Lower lobe of right lung (tissue), 2 donors: Measurements from ENCODE around the gene FMO5. TPM values are rescaled to one million over a fixed set of nuclear protein-coding genes. Genes with fewer than 3 reads are reported as not detected.
A peak's percentile ranks its signal among the peaks of the same experiment; 100 is the strongest.

Experiments used
- ATAC-seq, 2 donors: fragments of 200-7000 bp; cut with Tn5 transposase; one replicate each; pipeline ENCODE4 v1.9.1; 2020 to 2022; ENCODE audit warnings: mild to moderate bottlenecking in 2 of 2, moderate library complexity in 2 of 2
- DNase-seq: peaks from one replicate; pipeline ENCODE4 v3.0.0-alpha.2; 2020
- H3K27ac ChIP-seq: fragments of 200-600 bp; one replicate; pipeline ENCODE4 v1.8.0; 2022
- H3K27me3 ChIP-seq: fragments of 200-600 bp; one replicate; pipeline ENCODE4 v1.8.0; 2022; ENCODE audit warnings: low read depth
- H3K36me3 ChIP-seq: fragments of 200-600 bp; one replicate; pipeline ENCODE4 v1.8.0; 2022; ENCODE audit warnings: mild to moderate bottlenecking
- H3K4me1 ChIP-seq: fragments of 200-600 bp; one replicate; pipeline ENCODE4 v1.8.0; 2022
- H3K4me3 ChIP-seq: fragments of 200-600 bp; one replicate; pipeline ENCODE4 v1.8.0; 2022; ENCODE audit warnings: mild to moderate bottlenecking
- H3K9me3 ChIP-seq: fragments of 200-600 bp; one replicate; pipeline ENCODE4 v1.8.0; 2022
- intact Hi-C: fragments of 100-400 bp; cut with DNase I; formaldehyde crosslinking; loops from one replicate; pipeline ENCODE4 v1.11.0; 2022
- long read RNA-seq: library from polyadenylated mRNA; unstranded; transcript quantifications from one replicate; pipeline ENCODE4 v2.0.0, GENCODE V29; 2021
- total RNA-seq: library from RNA; stranded (reverse); fragmentation: NEBNext Ultra II Directional; extraction: Animal tissue kit (Norgen Biotek cat#: 25700); gene quantifications from one replicate; pipeline ENCODE4 v1.2.1, GENCODE V29; 2021
- TF ChIP-seq, protein P1 (sequence below): fragments of 200-600 bp; IDR thresholded peaks from one replicate; pipeline ENCODE4 v1.8.0; 2022; ENCODE audit warnings: antibody characterized with exemption, mild to moderate bottlenecking
- donor health status: DM: no; HTN: yes; CAD: no; lungs with severe emphysema.

Gene FMO5, protein sequence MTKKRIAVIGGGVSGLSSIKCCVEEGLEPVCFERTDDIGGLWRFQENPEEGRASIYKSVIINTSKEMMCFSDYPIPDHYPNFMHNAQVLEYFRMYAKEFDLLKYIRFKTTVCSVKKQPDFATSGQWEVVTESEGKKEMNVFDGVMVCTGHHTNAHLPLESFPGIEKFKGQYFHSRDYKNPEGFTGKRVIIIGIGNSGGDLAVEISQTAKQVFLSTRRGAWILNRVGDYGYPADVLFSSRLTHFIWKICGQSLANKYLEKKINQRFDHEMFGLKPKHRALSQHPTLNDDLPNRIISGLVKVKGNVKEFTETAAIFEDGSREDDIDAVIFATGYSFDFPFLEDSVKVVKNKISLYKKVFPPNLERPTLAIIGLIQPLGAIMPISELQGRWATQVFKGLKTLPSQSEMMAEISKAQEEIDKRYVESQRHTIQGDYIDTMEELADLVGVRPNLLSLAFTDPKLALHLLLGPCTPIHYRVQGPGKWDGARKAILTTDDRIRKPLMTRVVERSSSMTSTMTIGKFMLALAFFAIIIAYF
- total RNA-seq = 106 TPM
- long read RNA-seq, transcript FMO5-209 (5 exons, 1,842 nt) = minor isoform, 8 of 121 reads
- long read RNA-seq, transcript FMO5-201 (9 exons, 2,632 nt) = major isoform, 22 of 121 reads
- long read RNA-seq, partial matches to known transcripts = 23 of 121 reads
- long read RNA-seq, other reads (novel, unspliced or antisense) = 66 of 121 reads

DNA sequence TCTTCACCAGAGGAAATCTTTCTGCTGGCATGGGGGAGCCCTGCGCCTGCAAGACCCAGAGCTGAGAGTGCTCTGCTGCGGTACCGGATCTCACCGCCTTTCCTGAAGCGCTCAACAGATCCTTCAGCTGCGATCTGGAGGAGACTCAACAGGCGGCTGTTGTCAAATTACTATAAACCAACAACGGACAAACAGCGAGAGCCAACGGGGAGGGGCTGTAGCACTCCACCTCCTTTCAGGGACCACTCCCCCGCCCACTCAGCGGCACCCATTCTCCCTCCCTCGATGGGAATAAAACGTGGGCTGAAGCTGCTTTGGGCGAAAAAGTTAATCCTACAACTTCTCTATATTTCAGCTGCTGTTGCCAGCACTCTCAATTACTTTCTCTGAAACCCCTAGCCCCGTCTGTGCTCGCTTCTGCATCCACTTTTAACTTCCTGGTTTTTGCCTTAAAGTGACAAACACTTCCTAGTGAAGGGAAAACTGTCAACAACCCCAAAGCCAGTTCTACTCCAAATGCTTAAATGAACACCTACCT, at the start of gene FMO5:
TSS of gene FMO5 (minus strand) at position 147 of the 538 bp plus-strand sequence. CDS start 310 bp downstream, outside the sequence.
- ATAC-seq (peak; percentile 94 to 97), DNase-seq (peak; percentile 85)
- intact Hi-C loops = no loop called here
- H3K4me1 ChIP-seq = peaks cover 14% of the 10 kb centered on the region
- TF ChIP-seq, protein P1, sequence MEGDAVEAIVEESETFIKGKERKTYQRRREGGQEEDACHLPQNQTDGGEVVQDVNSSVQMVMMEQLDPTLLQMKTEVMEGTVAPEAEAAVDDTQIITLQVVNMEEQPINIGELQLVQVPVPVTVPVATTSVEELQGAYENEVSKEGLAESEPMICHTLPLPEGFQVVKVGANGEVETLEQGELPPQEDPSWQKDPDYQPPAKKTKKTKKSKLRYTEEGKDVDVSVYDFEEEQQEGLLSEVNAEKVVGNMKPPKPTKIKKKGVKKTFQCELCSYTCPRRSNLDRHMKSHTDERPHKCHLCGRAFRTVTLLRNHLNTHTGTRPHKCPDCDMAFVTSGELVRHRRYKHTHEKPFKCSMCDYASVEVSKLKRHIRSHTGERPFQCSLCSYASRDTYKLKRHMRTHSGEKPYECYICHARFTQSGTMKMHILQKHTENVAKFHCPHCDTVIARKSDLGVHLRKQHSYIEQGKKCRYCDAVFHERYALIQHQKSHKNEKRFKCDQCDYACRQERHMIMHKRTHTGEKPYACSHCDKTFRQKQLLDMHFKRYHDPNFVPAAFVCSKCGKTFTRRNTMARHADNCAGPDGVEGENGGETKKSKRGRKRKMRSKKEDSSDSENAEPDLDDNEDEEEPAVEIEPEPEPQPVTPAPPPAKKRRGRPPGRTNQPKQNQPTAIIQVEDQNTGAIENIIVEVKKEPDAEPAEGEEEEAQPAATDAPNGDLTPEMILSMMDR = peak; percentile 45
- peak within 1 kb of the TSS; percentile 73 for H3K4me3 ChIP-seq
- H3K9me3 ChIP-seq = no peaks in the 10 kb centered on the region
- peaks cover 9% of the 10 kb centered on the region for H3K36me3 ChIP-seq
- H3K27ac ChIP-seq = peak within 1 kb of the TSS; percentile 78
- H3K27me3 ChIP-seq = no peaks in the 10 kb centered on the region

GRCh38 chr1:147273409-147274336, 48.5 kb upstream of the FMO5 start:
- Histone ChIP-seq H3K36me3 (peaks cover 80% of the 10 kb centered on the region), H3K4me1 (no peaks in the 10 kb centered on the region), H3K27ac (no peak overlapping the region), H3K27me3 (no peaks in the 10 kb centered on the region), H3K4me3 (no peak overlapping the region), H3K9me3 (no peaks in the 10 kb centered on the region)
- TF ChIP-seq, protein P1 = peak; percentile 63
- intact Hi-C loops = no loop called here
- ATAC-seq (peak; percentile 58 to 69), DNase-seq (no peak)

DNA sequence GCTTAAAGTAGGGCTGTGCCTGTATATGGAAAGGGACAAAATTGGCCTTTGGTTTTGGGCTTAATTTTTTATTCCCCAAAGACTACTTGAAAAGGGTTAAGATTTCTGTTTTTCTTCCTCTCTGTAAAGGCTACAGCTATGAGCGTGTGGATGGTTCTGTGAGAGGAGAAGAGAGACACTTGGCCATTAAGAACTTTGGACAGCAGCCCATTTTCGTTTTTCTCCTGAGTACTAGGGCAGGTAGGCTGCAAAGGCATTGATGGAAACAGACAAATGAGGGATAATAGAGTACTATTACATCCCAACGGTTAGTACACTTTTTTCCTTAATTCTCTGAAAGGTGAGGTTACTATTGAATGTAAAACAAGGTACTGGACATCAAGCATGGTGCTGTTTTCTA, 46.9 kb upstream of the FMO5 start:
- Histone ChIP-seq H3K36me3 (peaks cover 83% of the 10 kb centered on the region), H3K27ac (no peak overlapping the region), H3K4me3 (no peak overlapping the region), H3K9me3 (no peaks in the 10 kb centered on the region), H3K4me1 (no peaks in the 10 kb centered on the region), H3K27me3 (no peaks in the 10 kb centered on the region)
- no peak for DNase-seq
- TF ChIP-seq, protein P1 = no peak
- ATAC-seq = no peak
- intact Hi-C loops = no loop called here

GRCh38 chr1:147270721-147271120, 45.6 kb upstream of the FMO5 start:
- intact Hi-C loops = no loop called here
- H3K36me3 ChIP-seq = peaks cover 83% of the 10 kb centered on the region
- TF ChIP-seq, protein P1 = no peak

DNA sequence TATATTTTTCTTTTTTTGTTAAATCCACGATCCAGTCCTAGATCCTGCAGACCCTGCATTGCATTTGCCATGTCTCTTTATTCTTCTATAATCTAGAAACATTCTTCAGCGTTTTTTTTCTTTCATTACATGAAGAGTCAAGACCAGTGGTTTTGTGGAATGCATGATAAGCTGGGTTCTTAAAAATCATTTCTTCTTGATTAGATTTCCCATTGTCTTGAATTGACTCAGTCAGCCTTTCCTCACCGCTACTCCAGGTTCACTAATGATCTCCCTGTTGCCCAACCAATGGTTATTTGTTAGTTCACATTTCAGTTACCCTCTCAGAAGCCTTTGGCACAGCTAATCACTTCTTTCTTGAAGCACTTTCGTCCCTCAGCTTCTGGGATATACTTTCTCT, 42.6 kb upstream of the FMO5 start:
- Histone ChIP-seq H3K4me3 (no peak overlapping the region), H3K27ac (no peak overlapping the region), H3K4me1 (no peaks in the 10 kb centered on the region), H3K9me3 (no peaks in the 10 kb centered on the region), H3K36me3 (peaks cover 87% of the 10 kb centered on the region), H3K27me3 (no peaks in the 10 kb centered on the region)
- intact Hi-C loops = no loop called here
- no peak for ATAC-seq
- TF ChIP-seq, protein P1 = no peak
- DNase-seq = no peak

More at GRCh38 chr1:147270721-147271120, 45.6 kb upstream of the FMO5 start:
- H3K27me3 ChIP-seq = no peaks in the 10 kb centered on the region
- no peaks in the 10 kb centered on the region for H3K9me3 ChIP-seq
- no peak overlapping the region for H3K4me3 ChIP-seq
- no peak overlapping the region for H3K27ac ChIP-seq
- DNase-seq = no peak
- ATAC-seq = no peak
- H3K4me1 ChIP-seq = no peaks in the 10 kb centered on the region
